ENCODE data around the gene ANKRD65. TPM values are rescaled to one million over a fixed set of nuclear protein-coding genes. Genes with fewer than 3 reads are reported as not detected.
"Not testable (repeated sequence)": the region's sequence is repeated elsewhere in the genome, so short reads cannot be mapped to it uniquely, and the experiment has no call there.

ANKRD65 gene
- total RNA-seq, 1 experiment from 2014 or later, result not detected

DNA sequence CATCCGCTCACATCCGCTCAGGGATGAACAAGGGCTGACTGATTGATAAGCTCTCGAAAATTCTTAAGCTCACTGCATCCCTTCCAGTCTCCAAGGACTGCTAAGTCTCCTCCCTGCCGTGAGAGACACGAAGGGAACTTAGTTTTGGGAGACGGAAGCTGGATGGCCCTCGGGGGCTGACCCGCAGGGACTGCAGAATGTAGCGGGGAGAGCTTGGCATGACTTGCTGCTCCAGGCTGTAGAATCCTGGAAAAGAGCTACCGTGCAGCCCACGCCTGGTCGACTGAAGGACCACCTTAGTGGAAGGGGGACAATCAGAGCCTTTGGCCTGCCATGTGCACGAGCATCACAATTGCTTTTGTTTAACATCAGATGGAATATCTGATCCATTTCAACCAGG lies 5.3 kb downstream of the ANKRD65 start:
- Mint-ChIP-seq H3K27ac (ENCODE audit: unreplicated experiment) (no peak overlapping the region), H3K27me3 (ENCODE audit: unreplicated experiment) (no peaks in the 10 kb centered on the region), H3K4me3 (ENCODE audit: low read depth, unreplicated experiment) (no peak overlapping the region), H3K4me1 (ENCODE audit: low read depth, unreplicated experiment) (no peaks in the 10 kb centered on the region), H3K36me3 (ENCODE audit: insufficient read depth, unreplicated experiment) (peaks cover 2% of the 10 kb centered on the region), H3K9me3 (ENCODE audit: low read depth, unreplicated experiment) (no peaks in the 10 kb centered on the region)
- TF ChIP-seq, protein P1, sequence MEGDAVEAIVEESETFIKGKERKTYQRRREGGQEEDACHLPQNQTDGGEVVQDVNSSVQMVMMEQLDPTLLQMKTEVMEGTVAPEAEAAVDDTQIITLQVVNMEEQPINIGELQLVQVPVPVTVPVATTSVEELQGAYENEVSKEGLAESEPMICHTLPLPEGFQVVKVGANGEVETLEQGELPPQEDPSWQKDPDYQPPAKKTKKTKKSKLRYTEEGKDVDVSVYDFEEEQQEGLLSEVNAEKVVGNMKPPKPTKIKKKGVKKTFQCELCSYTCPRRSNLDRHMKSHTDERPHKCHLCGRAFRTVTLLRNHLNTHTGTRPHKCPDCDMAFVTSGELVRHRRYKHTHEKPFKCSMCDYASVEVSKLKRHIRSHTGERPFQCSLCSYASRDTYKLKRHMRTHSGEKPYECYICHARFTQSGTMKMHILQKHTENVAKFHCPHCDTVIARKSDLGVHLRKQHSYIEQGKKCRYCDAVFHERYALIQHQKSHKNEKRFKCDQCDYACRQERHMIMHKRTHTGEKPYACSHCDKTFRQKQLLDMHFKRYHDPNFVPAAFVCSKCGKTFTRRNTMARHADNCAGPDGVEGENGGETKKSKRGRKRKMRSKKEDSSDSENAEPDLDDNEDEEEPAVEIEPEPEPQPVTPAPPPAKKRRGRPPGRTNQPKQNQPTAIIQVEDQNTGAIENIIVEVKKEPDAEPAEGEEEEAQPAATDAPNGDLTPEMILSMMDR (IDR thresholded peaks at IDR 0.05; ENCODE audit: unreplicated experiment), result no peak
- DNase-seq, result no peak
- intact Hi-C loops (cut with micrococcal nuclease; ENCODE audit: unreplicated experiment), result no loop called here
- no TSS peak for BruUV-seq (replicated peaks)
- CTCF ChIA-PET, result no interaction called here

DNA sequence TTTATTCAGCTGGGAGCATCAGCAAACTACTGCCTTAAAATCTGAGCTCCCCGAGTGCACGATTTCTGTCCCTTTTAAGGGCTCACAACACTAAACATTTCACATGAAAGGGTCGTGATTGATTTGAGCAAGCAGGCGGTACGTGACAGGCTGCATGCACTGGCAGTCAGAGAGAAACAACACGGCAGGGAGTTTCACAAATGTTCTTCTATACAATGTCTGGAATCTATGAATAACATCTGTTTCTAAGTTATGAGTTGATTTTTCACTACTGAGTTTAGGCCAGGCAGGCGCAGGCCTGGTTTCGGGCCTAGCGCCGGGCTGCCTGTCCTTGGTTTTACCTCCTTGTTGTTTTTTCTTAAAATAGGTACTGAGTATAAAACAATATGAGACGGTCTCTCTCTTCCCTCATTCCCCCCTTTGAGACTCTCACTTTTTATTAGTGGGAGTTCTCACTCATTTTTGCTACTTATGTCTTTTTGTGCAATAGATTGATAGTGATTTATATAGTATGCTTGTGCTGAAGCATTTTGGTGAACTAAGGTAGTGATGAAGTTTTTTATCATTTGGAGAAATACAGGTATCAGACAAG lies 8.7 kb downstream of the ANKRD65 start:
- H3K9me3 Mint-ChIP-seq (ENCODE audit: low read depth, unreplicated experiment); BruUV-seq (replicated peaks); intact Hi-C loops (cut with micrococcal nuclease; ENCODE audit: unreplicated experiment); CTCF ChIA-PET; H3K27me3 Mint-ChIP-seq (ENCODE audit: unreplicated experiment); H3K4me3 Mint-ChIP-seq (ENCODE audit: low read depth, unreplicated experiment); DNase-seq; H3K27ac Mint-ChIP-seq (ENCODE audit: unreplicated experiment); H3K4me1 Mint-ChIP-seq (ENCODE audit: low read depth, unreplicated experiment): not testable (repeated sequence)
- peaks cover 13% of the 10 kb centered on the region for H3K36me3 Mint-ChIP-seq (ENCODE audit: insufficient read depth, unreplicated experiment)

DNA sequence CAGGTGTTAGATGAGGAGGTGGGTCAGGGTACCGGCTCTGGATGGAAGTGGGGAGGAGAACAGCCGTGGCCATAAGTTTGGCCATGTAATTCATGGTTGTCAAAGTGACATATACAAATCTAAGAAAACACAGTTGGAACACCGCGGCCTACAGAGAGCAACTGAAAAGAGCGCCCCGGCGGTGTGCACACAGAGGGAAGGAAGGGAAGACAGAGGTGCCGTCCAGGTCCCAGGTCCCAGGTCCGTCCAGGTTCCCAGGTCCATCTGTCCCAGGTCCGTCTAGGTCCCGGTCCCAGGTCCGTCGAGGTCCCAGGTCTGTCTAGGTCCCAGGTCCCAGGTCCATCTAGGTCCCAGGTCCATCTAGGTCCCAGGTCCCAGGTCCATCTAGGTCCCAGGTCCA lies 9.4 kb downstream of the ANKRD65 start:
- peaks cover 21% of the 10 kb centered on the region for H3K36me3 Mint-ChIP-seq (ENCODE audit: insufficient read depth, unreplicated experiment)
- H3K9me3 Mint-ChIP-seq (ENCODE audit: low read depth, unreplicated experiment), result no peaks in the 10 kb centered on the region
- intact Hi-C loops (cut with micrococcal nuclease; ENCODE audit: unreplicated experiment), result no loop called here
- DNase-seq, result no peak
- no peaks in the 10 kb centered on the region for H3K4me1 Mint-ChIP-seq (ENCODE audit: low read depth, unreplicated experiment)
- H3K27me3 Mint-ChIP-seq (ENCODE audit: unreplicated experiment), result no peaks in the 10 kb centered on the region
- CTCF ChIA-PET, result no interaction called here
- H3K27ac Mint-ChIP-seq (ENCODE audit: unreplicated experiment), result no peak overlapping the region
- H3K4me3 Mint-ChIP-seq (ENCODE audit: low read depth, unreplicated experiment), result no peak overlapping the region
- BruUV-seq (replicated peaks), result no TSS peak
- TF ChIP-seq, protein P1 (IDR thresholded peaks at IDR 0.05; ENCODE audit: unreplicated experiment), result no peak

DNA sequence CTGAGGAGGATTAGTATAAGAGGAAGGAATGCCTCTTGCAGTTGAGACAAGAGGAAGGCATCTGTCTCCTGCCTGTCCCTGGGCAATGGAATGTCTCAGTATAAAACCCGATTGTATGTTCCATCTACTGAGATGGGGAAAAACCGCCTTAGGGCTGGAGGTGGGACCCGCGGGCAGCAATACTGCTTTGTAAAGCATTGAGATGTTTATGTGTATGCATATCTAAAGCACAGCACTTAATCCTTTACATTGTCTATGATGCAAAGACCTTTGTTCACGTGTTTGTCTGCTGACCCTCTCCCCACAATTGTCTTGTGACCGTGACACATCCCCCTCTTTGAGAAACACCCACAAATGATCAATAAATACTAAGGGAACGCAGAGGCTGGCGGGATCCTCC lies 10.8 kb downstream of the ANKRD65 start:
- H3K4me1 Mint-ChIP-seq (ENCODE audit: low read depth, unreplicated experiment); CTCF ChIA-PET; H3K9me3 Mint-ChIP-seq (ENCODE audit: low read depth, unreplicated experiment); H3K4me3 Mint-ChIP-seq (ENCODE audit: low read depth, unreplicated experiment); intact Hi-C loops (cut with micrococcal nuclease; ENCODE audit: unreplicated experiment); DNase-seq; H3K27ac Mint-ChIP-seq (ENCODE audit: unreplicated experiment); H3K27me3 Mint-ChIP-seq (ENCODE audit: unreplicated experiment); BruUV-seq (replicated peaks): not testable (repeated sequence)
- H3K36me3 Mint-ChIP-seq (ENCODE audit: insufficient read depth, unreplicated experiment), result peaks cover 35% of the 10 kb centered on the region

DNA sequence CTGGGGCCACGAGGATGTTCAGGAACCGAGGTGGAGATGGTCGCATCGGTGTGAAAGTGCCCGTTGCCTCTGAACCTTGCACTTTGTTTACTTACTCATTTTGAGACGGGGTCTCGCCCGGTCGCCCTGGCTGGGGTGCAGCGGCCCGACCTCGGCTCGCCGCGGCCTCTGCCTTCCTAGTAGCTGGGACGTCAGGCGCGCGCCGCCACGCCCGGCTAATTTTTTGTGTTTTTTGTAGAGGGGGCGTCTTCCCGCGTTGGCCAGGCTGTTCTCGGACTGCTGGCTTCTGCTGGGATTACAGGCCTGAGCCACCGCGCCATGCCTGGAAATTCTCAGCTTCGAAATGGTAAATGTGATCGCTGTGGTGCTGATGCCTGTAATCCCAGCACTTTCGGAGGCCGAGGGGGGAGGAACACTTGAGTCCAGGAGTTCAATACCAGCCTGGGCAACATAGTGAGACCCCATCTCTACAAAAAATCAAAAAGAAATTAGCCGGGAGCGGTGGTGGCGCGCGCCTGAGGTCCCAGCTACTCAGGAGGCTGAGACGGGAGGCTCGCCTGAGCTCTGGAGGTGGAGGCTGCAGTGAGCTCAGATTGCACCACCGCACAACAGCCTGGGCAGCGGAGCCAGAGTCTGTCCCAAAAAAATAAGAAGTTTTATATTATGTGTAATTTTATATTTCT lies 13.3 kb downstream of the ANKRD65 start:
- CTCF ChIA-PET, result interaction anchor here (1.0 to 1.4 kb wide), 2 partner anchors 25 to 97 kb away, joined by 4 to 5 read pairs; no protein-coding TSS in a partner anchor
- Mint-ChIP-seq H3K27me3 (ENCODE audit: unreplicated experiment) (no peaks in the 10 kb centered on the region), H3K36me3 (ENCODE audit: insufficient read depth, unreplicated experiment) (peaks cover 51% of the 10 kb centered on the region), H3K4me1 (ENCODE audit: low read depth, unreplicated experiment) (no peaks in the 10 kb centered on the region), H3K9me3 (ENCODE audit: low read depth, unreplicated experiment) (no peaks in the 10 kb centered on the region), H3K27ac (ENCODE audit: unreplicated experiment) (peak overlapping the region; percentile 42), H3K4me3 (ENCODE audit: low read depth, unreplicated experiment) (peak overlapping the region; percentile 83)
- intact Hi-C loops (cut with micrococcal nuclease; ENCODE audit: unreplicated experiment), result no loop called here
- TF ChIP-seq, protein P1 (IDR thresholded peaks at IDR 0.05; ENCODE audit: unreplicated experiment), result no peak
- BruUV-seq (replicated peaks), result no TSS peak
- peak; percentile 18 for DNase-seq
